Nephron progenitor cell (in vitro differentiated cells): ENCODE measurements around the gene TMPRSS9.

ENCODE experiments used
- DNase-seq: peaks from one replicate; pipeline ENCODE4 v3.0.0; 2021
- H3K27ac Mint-ChIP-seq: 2 replicates; pipeline ENCODE4 v1.8.0; 2021; ENCODE audit warnings: mild to moderate bottlenecking, moderate library complexity, mixed read lengths
- H3K27me3 Mint-ChIP-seq: 2 replicates; pipeline ENCODE4 v1.8.0; 2021; ENCODE audit warnings: mild to moderate bottlenecking, low read depth, mixed read lengths; ENCODE audit not compliant: poor library complexity
- H3K36me3 Mint-ChIP-seq: 2 replicates; pipeline ENCODE4 v1.8.0; 2021; ENCODE audit warnings: low read depth, mixed read lengths
- H3K4me1 Mint-ChIP-seq: 2 replicates; pipeline ENCODE4 v1.8.0; 2021; ENCODE audit warnings: mixed read lengths
- H3K4me3 Mint-ChIP-seq: 2 replicates; pipeline ENCODE4 v1.8.0; 2021; ENCODE audit warnings: mild to moderate bottlenecking, moderate library complexity, mixed read lengths
- H3K9me3 Mint-ChIP-seq: 2 replicates; pipeline ENCODE4 v1.8.0; 2021; ENCODE audit warnings: mild to moderate bottlenecking, moderate library complexity, mixed read lengths
- CTCF ChIP-seq: fragments of 200-600 bp; sonication (generic); IDR thresholded peaks from 2 replicates; pipeline ENCODE4 v1.5.0; 2021; ENCODE audit warnings: antibody characterized with exemption

The TMPRSS9 gene

GRCh38 chr19:2317300-2317699 is 42.8 kb upstream of the TMPRSS9 start:
- DNase-seq = no peak
- Mint-ChIP-seq H3K27ac (no peak overlapping the region), H3K9me3 (peaks cover 30% of the 10 kb centered on the region), H3K4me1 (peaks cover 28% of the 10 kb centered on the region), H3K4me3 (no peak overlapping the region), H3K36me3 (peaks cover 5% of the 10 kb centered on the region), H3K27me3 (peaks cover 46% of the 10 kb centered on the region)
- no peak for TF ChIP-seq CTCF

GRCh38 chr19:2317756-2318155 is 42.3 kb upstream of the TMPRSS9 start:
- no peak for TF ChIP-seq CTCF
- H3K36me3 Mint-ChIP-seq = peaks cover 5% of the 10 kb centered on the region
- H3K9me3 Mint-ChIP-seq = peaks cover 30% of the 10 kb centered on the region
- no peak overlapping the region for H3K27ac Mint-ChIP-seq
- no peak overlapping the region for H3K4me3 Mint-ChIP-seq
- H3K27me3 Mint-ChIP-seq = peaks cover 41% of the 10 kb centered on the region
- H3K4me1 Mint-ChIP-seq = peaks cover 28% of the 10 kb centered on the region
- no peak for DNase-seq

GRCh38 chr19:2318923-2319322 is 41.1 kb upstream of the TMPRSS9 start:
- Mint-ChIP-seq H3K36me3 (peaks cover 5% of the 10 kb centered on the region), H3K4me1 (peaks cover 32% of the 10 kb centered on the region), H3K27me3 (peaks cover 29% of the 10 kb centered on the region), H3K27ac (no peak overlapping the region), H3K4me3 (no peak overlapping the region), H3K9me3 (peaks cover 22% of the 10 kb centered on the region)
- DNase-seq = no peak
- TF ChIP-seq CTCF = no peak

GRCh38 chr19:2319551-2319950 is 40.5 kb upstream of the TMPRSS9 start:
- DNase-seq = no peak
- Mint-ChIP-seq H3K9me3 (peaks cover 15% of the 10 kb centered on the region), H3K27ac (no peak overlapping the region), H3K4me1 (peaks cover 39% of the 10 kb centered on the region), H3K27me3 (peaks cover 23% of the 10 kb centered on the region), H3K36me3 (peaks cover 5% of the 10 kb centered on the region), H3K4me3 (no peak overlapping the region)
- no peak for TF ChIP-seq CTCF

- peaks cover 10% of the 10 kb centered on the region for H3K9me3 Mint-ChIP-seq
- TF ChIP-seq CTCF = no peak
- H3K4me3 Mint-ChIP-seq = no peak overlapping the region
- DNase-seq = no peak
- H3K36me3 Mint-ChIP-seq = peaks cover 2% of the 10 kb centered on the region
- H3K27ac Mint-ChIP-seq = no peak overlapping the region
- peaks cover 44% of the 10 kb centered on the region for H3K4me1 Mint-ChIP-seq
- H3K27me3 Mint-ChIP-seq = peaks cover 18% of the 10 kb centered on the region
Observed at GRCh38 chr19:2320049-2320448, 40.0 kb upstream of the TMPRSS9 start.

GRCh38 chr19:2320939-2321338 is 39.1 kb upstream of the TMPRSS9 start:
- no peak for DNase-seq
- Mint-ChIP-seq H3K4me3 (no peak overlapping the region), H3K27ac (no peak overlapping the region), H3K27me3 (peaks cover 9% of the 10 kb centered on the region), H3K9me3 (peaks cover 1% of the 10 kb centered on the region), H3K4me1 (peaks cover 48% of the 10 kb centered on the region), H3K36me3 (peaks cover 3% of the 10 kb centered on the region)
- TF ChIP-seq CTCF = no peak
